NCI-H510A treated with DMSO at 0.1 percent for 48 hours (cell line): ENCODE data around the gene TBC1D16.
A peak's percentile ranks its signal among the peaks of the same experiment; 100 is the strongest.

Source experiments
- DNase-seq: peaks from one replicate; lab custom pipeline; 2025; lab: John Stamatoyannopoulos, UW

TBC1D16 gene

DNA sequence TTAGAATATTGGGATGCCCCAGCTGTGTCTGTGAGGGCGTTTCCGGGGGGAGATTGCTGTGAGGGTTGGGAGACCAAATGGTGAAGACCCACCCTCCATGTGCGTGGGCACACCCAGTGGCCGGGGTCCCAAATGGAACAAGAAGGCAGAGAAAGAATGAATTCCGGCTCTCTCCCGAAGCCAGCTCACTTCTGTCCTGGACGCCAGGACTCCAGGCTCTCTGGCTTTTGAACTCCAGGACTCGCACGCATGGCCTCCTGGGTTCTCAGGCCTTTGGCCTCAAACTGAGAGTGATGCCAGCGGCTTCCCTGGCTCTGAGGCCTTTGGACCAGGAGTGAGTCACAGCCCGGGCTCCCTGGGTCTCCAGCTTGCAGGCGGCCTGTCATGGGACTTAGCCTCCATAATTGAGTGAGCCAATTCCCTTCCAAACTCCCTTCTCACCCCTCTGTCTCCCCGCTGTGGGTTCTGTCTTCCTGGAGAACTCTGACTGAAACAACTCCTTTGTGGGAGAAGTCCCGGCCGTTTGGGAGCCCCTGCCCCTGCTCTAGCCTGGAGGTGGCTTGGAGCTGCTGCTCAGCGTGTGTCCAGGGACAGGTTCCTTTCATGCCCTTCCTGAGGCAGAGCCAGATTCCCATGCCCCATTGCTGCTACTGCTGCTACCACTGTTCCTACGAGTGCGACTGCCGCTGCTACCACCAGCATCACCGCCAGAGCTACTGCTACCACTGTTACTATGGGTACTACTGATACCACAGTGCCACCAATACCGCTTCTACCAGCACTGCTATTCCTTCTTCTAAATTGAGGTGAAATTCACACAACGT lies 146.6 kb downstream of the TBC1D16 start:
- no peak for DNase-seq

- no peak for DNase-seq
Measured at GRCh38 chr17:79888009-79888540, 147.6 kb downstream of the TBC1D16 start.

GRCh38 chr17:79887451-79887991 lies 148.2 kb downstream of the TBC1D16 start:
- no peak for DNase-seq

- peak; percentile 59 for DNase-seq
Measured at GRCh38 chr17:79883202-79883601, 152.5 kb downstream of the TBC1D16 start.
